ENCODE measurements around the gene CLDN9. TPM values are rescaled to one million over a fixed set of nuclear protein-coding genes. Genes with fewer than 3 reads are reported as not detected.

Gene CLDN9
- total RNA-seq, 1 donor from 2014 or later = under 0.01 TPM

- Histone ChIP-seq H3K27me3 (ENCODE audit: control insufficient read depth, insufficient read depth, low read length) (no peaks in the 10 kb centered on the region), H3K4me3 (ENCODE audit: low read depth, low read length) (no peak overlapping the region), H3K36me3 (ENCODE audit: control insufficient read depth, insufficient read depth, low read length) (no peaks in the 10 kb centered on the region)
- no peak for TF ChIP-seq CTCF (IDR thresholded peaks at IDR 0.05; ENCODE audit: insufficient read depth, low read length, severe bottlenecking)
- FAIRE-seq (no peak), DNase-seq (ENCODE audit: low read depth) (no peak)
Observed at GRCh38 chr16:2966043-2966807, 46.5 kb upstream of the CLDN9 start.

- Histone ChIP-seq H3K36me3 (ENCODE audit: control insufficient read depth, insufficient read depth, low read length) (no peaks in the 10 kb centered on the region), H3K27me3 (ENCODE audit: control insufficient read depth, insufficient read depth, low read length) (no peaks in the 10 kb centered on the region), H3K4me3 (ENCODE audit: low read depth, low read length) (no peak overlapping the region)
- TF ChIP-seq CTCF (IDR thresholded peaks at IDR 0.05; ENCODE audit: insufficient read depth, low read length, severe bottlenecking) = no peak
- DNase-seq (ENCODE audit: low read depth) (no peak), FAIRE-seq (no peak)
Observed at GRCh38 chr16:2966808-2967191, 45.9 kb upstream of the CLDN9 start.

- no peaks in the 10 kb centered on the region for H3K36me3 ChIP-seq (ENCODE audit: control insufficient read depth, insufficient read depth, low read length)
- FAIRE-seq (no peak), DNase-seq (ENCODE audit: low read depth) (no peak)
- H3K4me3 ChIP-seq (ENCODE audit: low read depth, low read length) = no peak overlapping the region
- TF ChIP-seq CTCF (IDR thresholded peaks at IDR 0.05; ENCODE audit: insufficient read depth, low read length, severe bottlenecking) = no peak
- H3K27me3 ChIP-seq (ENCODE audit: control insufficient read depth, insufficient read depth, low read length) = no peaks in the 10 kb centered on the region
Observed at GRCh38 chr16:2967211-2967631, 45.5 kb upstream of the CLDN9 start.

GRCh38 chr16:2967721-2968161, 45.0 kb upstream of the CLDN9 start:
- no peak for TF ChIP-seq CTCF (IDR thresholded peaks at IDR 0.05; ENCODE audit: insufficient read depth, low read length, severe bottlenecking)
- no peak overlapping the region for H3K4me3 ChIP-seq (ENCODE audit: low read depth, low read length)
- no peak for FAIRE-seq
- no peaks in the 10 kb centered on the region for H3K27me3 ChIP-seq (ENCODE audit: control insufficient read depth, insufficient read depth, low read length)
- peaks cover 1% of the 10 kb centered on the region for H3K36me3 ChIP-seq (ENCODE audit: control insufficient read depth, insufficient read depth, low read length)
- no peak for DNase-seq (ENCODE audit: low read depth)

GRCh38 chr16:2968368-2968737, 44.4 kb upstream of the CLDN9 start:
- Histone ChIP-seq H3K4me3 (ENCODE audit: low read depth, low read length) (no peak overlapping the region), H3K36me3 (ENCODE audit: control insufficient read depth, insufficient read depth, low read length) (peaks cover 1% of the 10 kb centered on the region), H3K27me3 (ENCODE audit: control insufficient read depth, insufficient read depth, low read length) (no peaks in the 10 kb centered on the region)
- FAIRE-seq (no peak), DNase-seq (ENCODE audit: low read depth) (no peak)
- TF ChIP-seq CTCF (IDR thresholded peaks at IDR 0.05; ENCODE audit: insufficient read depth, low read length, severe bottlenecking) = no peak
